GM12872 (cell line): Measurements from ENCODE around the gene FH.

ENCODE experiments used
- TF ChIP-seq, protein P1 (sequence below): IDR thresholded peaks from 3 replicates; pipeline ENCODE4 v1.5.1; 2011; ENCODE audit warnings: low read depth, mild to moderate bottlenecking, low read length, moderate library complexity; ENCODE audit not compliant: insufficient read depth

The FH gene

DNA sequence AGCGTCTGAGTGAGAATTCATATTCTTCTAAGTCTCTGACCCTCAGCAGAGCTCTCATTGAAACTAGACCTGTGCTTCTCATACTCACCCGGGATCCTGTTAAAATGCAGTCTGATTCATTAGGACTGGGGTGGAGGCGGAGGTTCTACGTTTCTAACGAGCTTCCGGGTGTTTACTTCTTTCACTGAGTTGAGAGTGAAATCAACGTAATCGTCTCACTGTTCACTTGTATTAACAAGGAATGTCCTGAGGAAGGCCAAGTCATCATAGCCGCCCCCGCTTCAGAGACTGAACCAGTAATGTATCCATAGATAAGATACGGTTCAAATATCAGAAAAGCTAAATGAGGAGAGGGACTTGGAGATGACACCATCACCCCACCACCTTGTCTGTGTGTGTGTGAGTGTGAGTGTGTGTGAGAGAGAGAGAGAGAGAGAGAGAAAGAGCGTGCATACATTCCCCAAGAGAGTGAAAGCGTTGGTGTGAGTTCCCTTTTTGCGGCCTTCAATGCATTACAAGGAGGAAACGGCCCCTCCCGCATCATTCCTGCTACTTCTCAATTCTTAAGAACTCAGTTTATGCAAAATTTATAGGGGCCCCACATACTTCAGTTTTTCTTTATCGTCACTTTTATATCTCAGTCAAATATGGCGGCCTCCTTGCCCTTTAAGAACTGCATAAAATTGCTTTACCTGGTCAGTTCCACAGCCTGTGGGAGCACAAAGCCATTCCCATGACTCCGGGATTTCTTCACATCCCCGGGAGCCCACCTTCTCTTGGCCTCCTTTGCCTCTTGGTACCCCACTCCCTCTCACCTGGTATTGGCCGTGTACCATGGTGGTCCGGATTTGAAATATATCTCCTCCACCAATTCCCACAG is 32.4 kb upstream of the FH start:
- TF ChIP-seq, protein P1, sequence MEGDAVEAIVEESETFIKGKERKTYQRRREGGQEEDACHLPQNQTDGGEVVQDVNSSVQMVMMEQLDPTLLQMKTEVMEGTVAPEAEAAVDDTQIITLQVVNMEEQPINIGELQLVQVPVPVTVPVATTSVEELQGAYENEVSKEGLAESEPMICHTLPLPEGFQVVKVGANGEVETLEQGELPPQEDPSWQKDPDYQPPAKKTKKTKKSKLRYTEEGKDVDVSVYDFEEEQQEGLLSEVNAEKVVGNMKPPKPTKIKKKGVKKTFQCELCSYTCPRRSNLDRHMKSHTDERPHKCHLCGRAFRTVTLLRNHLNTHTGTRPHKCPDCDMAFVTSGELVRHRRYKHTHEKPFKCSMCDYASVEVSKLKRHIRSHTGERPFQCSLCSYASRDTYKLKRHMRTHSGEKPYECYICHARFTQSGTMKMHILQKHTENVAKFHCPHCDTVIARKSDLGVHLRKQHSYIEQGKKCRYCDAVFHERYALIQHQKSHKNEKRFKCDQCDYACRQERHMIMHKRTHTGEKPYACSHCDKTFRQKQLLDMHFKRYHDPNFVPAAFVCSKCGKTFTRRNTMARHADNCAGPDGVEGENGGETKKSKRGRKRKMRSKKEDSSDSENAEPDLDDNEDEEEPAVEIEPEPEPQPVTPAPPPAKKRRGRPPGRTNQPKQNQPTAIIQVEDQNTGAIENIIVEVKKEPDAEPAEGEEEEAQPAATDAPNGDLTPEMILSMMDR: no peak

DNA sequence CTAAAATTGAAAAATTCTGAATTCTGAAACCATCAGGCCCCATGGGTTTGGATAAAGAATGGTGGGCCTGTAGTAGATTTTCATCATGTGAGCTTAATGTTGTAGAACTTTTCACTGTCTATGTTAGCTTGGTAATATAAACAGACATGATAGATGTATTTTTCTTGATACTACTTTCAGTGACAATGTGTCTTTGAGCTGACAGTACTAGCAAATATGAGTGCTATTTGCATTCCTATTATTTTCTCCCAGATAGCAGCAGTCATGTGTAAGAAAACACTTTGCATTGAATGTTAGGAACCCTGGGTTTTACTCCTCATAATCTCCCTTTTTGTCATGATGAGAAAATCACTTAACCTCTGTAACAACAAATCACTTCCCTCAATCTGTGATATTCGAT is 30.8 kb upstream of the FH start:
- TF ChIP-seq, protein P1: no peak

DNA sequence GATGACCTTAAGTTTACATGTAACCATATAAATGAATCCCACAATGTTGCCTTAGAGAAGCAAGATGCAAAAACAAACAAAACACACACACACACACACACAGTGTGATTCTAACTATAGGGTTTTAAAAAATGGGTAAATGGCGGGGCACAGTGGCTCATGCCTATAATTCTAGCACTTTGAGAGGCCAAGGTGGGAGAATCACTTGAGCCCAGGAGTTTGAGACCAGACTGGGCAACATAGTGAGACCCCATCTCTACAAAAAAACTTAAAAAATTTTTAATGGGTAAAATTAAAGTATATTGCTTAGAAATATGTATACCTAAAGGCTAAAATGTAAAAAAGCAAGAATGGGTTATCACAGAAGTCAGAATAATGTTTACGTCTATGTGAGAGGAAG is 28.5 kb upstream of the FH start:
- TF ChIP-seq, protein P1: no peak

DNA sequence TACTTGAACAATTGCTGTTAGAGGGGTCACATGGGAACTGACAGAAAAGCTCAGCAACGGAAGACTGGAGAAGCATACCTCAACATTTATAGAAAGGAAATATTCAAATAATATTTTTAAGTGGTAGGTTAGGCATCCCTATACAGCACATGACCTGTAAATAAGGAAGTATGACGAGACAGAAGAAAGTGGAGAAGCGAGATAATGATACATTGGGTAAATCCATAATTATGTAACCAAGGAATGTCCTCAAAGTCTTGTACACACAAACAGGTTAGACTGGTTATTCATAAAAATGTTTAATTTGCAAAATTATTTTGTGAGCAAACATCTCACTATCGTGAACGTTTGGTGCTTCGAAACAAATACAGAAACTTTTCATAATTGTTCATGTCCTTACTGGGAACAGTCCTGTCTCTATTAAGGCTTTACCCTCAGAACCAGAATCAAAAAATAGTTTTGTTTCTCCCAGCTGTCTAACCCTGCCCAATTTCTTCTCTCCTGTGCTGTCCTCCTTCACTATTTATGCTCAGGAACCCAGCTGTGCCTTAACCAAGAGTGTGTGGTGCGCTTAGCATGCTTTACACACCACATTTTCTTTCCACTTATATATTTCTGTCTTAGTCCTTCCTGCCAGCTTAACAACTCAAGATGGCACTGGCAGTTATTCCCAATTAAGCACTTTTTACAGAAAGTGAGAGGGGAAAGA is 22.8 kb upstream of the FH start:
- TF ChIP-seq, protein P1: no peak

DNA sequence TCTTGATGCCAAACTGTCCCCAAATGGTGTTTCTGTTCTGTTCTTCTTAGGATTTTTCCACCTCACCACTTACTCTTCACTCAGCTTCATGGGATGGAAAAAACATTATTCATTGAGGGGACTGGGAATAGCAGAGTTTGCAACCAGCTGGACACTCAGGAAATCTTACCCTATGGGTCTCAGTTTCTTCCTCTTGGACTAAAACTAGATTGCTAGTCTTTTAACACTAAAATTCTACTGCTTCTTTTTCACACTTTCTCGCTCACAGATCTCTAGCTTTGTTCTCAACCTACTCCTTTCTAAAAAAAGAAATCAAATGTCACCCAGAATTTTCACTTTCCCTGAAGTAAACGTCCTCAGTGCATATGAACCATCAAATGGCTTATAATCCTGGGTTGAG is 17.4 kb upstream of the FH start:
- TF ChIP-seq, protein P1: no peak

DNA sequence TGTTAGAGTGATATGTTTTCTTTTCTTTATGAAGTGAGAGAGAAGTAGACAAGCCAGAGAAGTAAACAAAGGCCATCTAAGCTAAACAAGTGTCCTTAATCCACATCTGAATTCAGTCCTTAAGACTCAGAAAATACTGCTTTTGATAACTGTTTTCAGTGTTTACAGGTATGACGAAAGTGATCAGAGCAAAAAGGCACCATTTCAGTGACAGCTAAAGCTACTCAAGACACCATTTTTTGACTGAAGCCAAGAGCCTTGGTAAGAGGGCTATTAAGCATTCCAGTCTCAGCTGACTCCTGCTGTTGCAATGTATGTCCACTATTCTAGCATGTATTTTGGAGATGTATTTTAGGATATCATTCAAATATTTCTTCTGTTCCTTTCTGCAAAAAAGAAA is 16.7 kb upstream of the FH start:
- TF ChIP-seq, protein P1: no peak

DNA sequence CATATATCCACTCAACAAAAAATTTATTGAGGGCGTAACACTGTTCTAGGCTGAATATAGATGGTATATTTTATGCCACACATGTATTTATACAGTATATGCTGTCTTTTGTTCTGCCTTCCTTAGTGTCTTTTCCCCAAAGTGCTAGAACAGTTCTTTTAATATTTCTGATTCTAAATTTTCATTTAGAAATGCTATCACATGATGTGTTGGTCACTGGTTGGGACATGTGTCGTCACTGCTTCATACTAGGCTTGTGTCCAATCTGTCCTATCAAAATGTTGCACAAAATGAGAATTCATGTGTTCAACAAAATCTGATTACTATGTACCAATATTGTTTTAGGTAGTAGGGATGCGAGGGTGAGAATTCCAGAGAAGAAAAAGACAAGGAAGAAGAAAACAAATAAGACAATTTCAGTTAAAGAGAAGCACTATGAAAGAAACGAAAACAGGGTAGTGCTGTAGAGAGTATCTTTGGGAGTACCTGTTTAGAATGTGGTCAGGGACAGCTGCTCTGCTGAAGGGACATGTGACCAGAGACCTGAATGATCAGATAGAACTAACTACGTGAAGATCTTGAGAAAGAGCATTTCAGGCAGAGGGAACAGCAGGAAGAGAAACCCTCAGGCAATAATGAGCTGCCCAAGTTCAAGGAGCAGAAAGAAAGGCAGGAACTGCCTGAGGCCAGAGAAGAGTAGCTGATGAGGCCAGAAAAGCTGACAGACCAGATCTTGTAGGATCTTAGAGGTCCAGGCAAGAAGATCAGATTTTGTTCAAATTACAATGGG is 14.0 kb upstream of the FH start:
- TF ChIP-seq, protein P1: no peak
